HepG2 (cell line): ENCODE data around the gene PARP16. TPM values are rescaled to one million over a fixed set of nuclear protein-coding genes. Genes with fewer than 3 reads are reported as not detected.

Source experiments
- ASH2L ChIP-seq: fragments of 300-600, 200-600 bp; sonication (generic); IDR thresholded peaks from 2 replicates; pipeline ENCODE4 v1.7.0; 2017; ENCODE audit warnings: low read depth, mild to moderate bottlenecking, moderate library complexity, mixed read lengths, low read length; ENCODE audit not compliant: insufficient read length
- ATF5 ChIP-seq: sonication (generic); formaldehyde crosslinking; IDR thresholded peaks from 2 replicates; pipeline ENCODE4 v1.4.0; 2020; ENCODE audit warnings: mild to moderate bottlenecking, low read depth, missing genetic modification reagents
- CREBL2 ChIP-seq: sonication (generic); formaldehyde crosslinking; IDR thresholded peaks from 2 replicates; pipeline ENCODE4 v1.8.1; 2023; ENCODE audit warnings: missing genetic modification reagents, mild to moderate bottlenecking, borderline replicate concordance
- FOXA1 ChIP-seq, 2 experiments: fragments of 450-650 bp in 1 of 2; sonication (generic) in 1 of 2; formaldehyde crosslinking in 1 of 2; IDR thresholded peaks; 2 replicates each; pipeline versions ENCODE4 v1.4.0 to v1.6.1; 2016 to 2020; ENCODE audit warnings: missing genetic modification reagents in 1 of 2
- FUBP1 ChIP-seq: sonication (generic); formaldehyde crosslinking; IDR thresholded peaks from 2 replicates; pipeline ENCODE4 v1.5.1; 2020; ENCODE audit warnings: missing genetic modification reagents, mild to moderate bottlenecking, borderline replicate concordance
- GATAD1 ChIP-seq: IDR thresholded peaks from 2 replicates; pipeline ENCODE4 v1.6.1; 2016; ENCODE audit warnings: missing genetic modification reagents, missing compliant biosample characterization
- HNF4G ChIP-seq, 2 experiments: sonication (generic) in 1 of 2; formaldehyde crosslinking in 1 of 2; IDR thresholded peaks; 2 replicates each; pipeline versions ENCODE4 v1.4.0 to v1.6.1; 2011 to 2020; ENCODE audit warnings: borderline replicate concordance in 2 of 2, low read depth in 2 of 2, mild to moderate bottlenecking in 2 of 2, low read length in 1 of 2, missing genetic modification reagents in 1 of 2, moderate library complexity in 1 of 2
- KLF16 ChIP-seq, 2 experiments: sonication (generic) in 1 of 2; formaldehyde crosslinking in 1 of 2; IDR thresholded peaks; 2 replicates each; pipeline versions ENCODE4 v1.6.1 to v1.8.0; 2016 to 2023; ENCODE audit warnings: missing genetic modification reagents in 2 of 2, missing compliant biosample characterization in 1 of 2
- MIER3 ChIP-seq: IDR thresholded peaks from 2 replicates; pipeline ENCODE4 v1.6.1; 2016; ENCODE audit warnings: missing compliant biosample characterization, borderline replicate concordance
- SAFB2 ChIP-seq: sonication (generic); formaldehyde crosslinking; IDR thresholded peaks from 2 replicates; pipeline ENCODE4 v1.5.1; 2020; ENCODE audit warnings: missing genetic modification reagents, low read depth, mild to moderate bottlenecking, borderline replicate concordance
- SKI ChIP-seq: fragments of 450-650 bp; IDR thresholded peaks from one replicate; pipeline ENCODE4 v1.6.1; 2018; ENCODE audit warnings: mild to moderate bottlenecking; ENCODE audit not compliant: partially characterized antibody
- SNAPC2 ChIP-seq: sonication (generic); formaldehyde crosslinking; IDR thresholded peaks from 2 replicates; pipeline ENCODE4 v1.8.1; 2022; ENCODE audit warnings: mild to moderate bottlenecking, missing genetic modification reagents
- ZNF274 ChIP-seq: sonication (generic); formaldehyde crosslinking; IDR thresholded peaks from 2 replicates; pipeline ENCODE4 v1.5.1; 2020; ENCODE audit warnings: mild to moderate bottlenecking, missing genetic modification reagents
- ZNF34 ChIP-seq: sonication (generic); formaldehyde crosslinking; IDR thresholded peaks from 2 replicates; pipeline ENCODE4 v1.4.0; 2020; ENCODE audit warnings: mild to moderate bottlenecking, missing genetic modification reagents, borderline replicate concordance
- ZNF432 ChIP-seq: sonication (generic); formaldehyde crosslinking; IDR thresholded peaks from 2 replicates; pipeline ENCODE4 v1.5.0; 2020; ENCODE audit warnings: missing genetic modification reagents, mild to moderate bottlenecking, borderline replicate concordance
- ZNF724P ChIP-seq: sonication (generic); formaldehyde crosslinking; IDR thresholded peaks from 2 replicates; pipeline ENCODE4 v1.8.0; 2022; ENCODE audit warnings: missing genetic modification reagents, borderline replicate concordance
- ZNF780A ChIP-seq: sonication (generic); formaldehyde crosslinking; IDR thresholded peaks from 2 replicates; pipeline ENCODE4 v1.8.0; 2022; ENCODE audit warnings: mild to moderate bottlenecking, missing genetic modification reagents, moderate library complexity
- polyA plus RNA-seq, 8 experiments: library from polyadenylated mRNA; depleted of rRNA in 3 of 8; stranded (reverse) in 7 of 8; unstranded in 1 of 8; fragments of >200 nt; fragmentation: Illumina TruSeq in 4 of 8; extraction: Trizol in 4 of 8; gene quantifications; 2 replicates each; pipeline versions ENCODE4 v1.2.1 to v1.2.3, GENCODE V29; 2011 to 2016; ENCODE audit warnings: low read depth in 4 of 8, missing spikeins in 1 of 8, mixed read lengths in 1 of 8; ENCODE audit not compliant: insufficient read depth in 1 of 8
- total RNA-seq, 5 experiments: library from RNA; depleted of rRNA; stranded (reverse); fragments of >200 nt; fragmentation: Illumina TruSeq; extraction: Trizol; gene quantifications; 2 replicates each; pipeline ENCODE4 v1.2.3, GENCODE V29; 2016; ENCODE audit warnings: low read depth in 1 of 5
- TF ChIP-seq, protein P1 (sequence below): sonication (generic); formaldehyde crosslinking; IDR thresholded peaks from 2 replicates; pipeline ENCODE4 v1.5.1; 2020; ENCODE audit warnings: mild to moderate bottlenecking, missing genetic modification reagents, borderline replicate concordance

The PARP16 gene
- total and polyA plus RNA-seq, 2 of the 13 experiments (the other 11 are each of a cell fraction or from before 2014, with no cell fraction given) = 6.8 to 7.6 TPM

- TF ChIP-seq ZNF724P (CRISPR knock-in tag) = no peak
- peak in 1 of 2 experiments; percentile 42; a peak in 1 of 4 replicates for TF ChIP-seq KLF16 (CRISPR knock-in tag; IDR thresholded peaks at IDR 0.05)
- 0 out of 2 replicates have a peak, but pooled peaks have one; percentile 13 for TF ChIP-seq GATAD1 (CRISPR knock-in tag)
- peak; percentile 33 for TF ChIP-seq SKI
- no peak for TF ChIP-seq FUBP1
- TF ChIP-seq SAFB2 (CRISPR knock-in tag) = peak; percentile 39; the same call in 1 of the 2 replicates
- TF ChIP-seq ASH2L = peak; percentile 86
- no peak for TF ChIP-seq FOXA1 (IDR thresholded peaks at IDR 0.05)
- peak; percentile 63 for TF ChIP-seq FOXA1 (CRISPR knock-in tag; IDR thresholded peaks at IDR 0.05)
- TF ChIP-seq ZNF780A (CRISPR knock-in tag) = no peak
- peak; percentile 43; the same call in 1 of the 2 replicates for TF ChIP-seq CREBL2 (CRISPR knock-in tag)
- TF ChIP-seq HNF4G (IDR thresholded peaks at IDR 0.05; ENCODE audit: borderline replicate concordance, low read depth, low read length) = no peak
- TF ChIP-seq HNF4G (CRISPR knock-in tag; IDR thresholded peaks at IDR 0.05; ENCODE audit: borderline replicate concordance, low read depth) = peak; percentile 20; the same call in 1 of the 2 replicates
- TF ChIP-seq, protein P1, sequence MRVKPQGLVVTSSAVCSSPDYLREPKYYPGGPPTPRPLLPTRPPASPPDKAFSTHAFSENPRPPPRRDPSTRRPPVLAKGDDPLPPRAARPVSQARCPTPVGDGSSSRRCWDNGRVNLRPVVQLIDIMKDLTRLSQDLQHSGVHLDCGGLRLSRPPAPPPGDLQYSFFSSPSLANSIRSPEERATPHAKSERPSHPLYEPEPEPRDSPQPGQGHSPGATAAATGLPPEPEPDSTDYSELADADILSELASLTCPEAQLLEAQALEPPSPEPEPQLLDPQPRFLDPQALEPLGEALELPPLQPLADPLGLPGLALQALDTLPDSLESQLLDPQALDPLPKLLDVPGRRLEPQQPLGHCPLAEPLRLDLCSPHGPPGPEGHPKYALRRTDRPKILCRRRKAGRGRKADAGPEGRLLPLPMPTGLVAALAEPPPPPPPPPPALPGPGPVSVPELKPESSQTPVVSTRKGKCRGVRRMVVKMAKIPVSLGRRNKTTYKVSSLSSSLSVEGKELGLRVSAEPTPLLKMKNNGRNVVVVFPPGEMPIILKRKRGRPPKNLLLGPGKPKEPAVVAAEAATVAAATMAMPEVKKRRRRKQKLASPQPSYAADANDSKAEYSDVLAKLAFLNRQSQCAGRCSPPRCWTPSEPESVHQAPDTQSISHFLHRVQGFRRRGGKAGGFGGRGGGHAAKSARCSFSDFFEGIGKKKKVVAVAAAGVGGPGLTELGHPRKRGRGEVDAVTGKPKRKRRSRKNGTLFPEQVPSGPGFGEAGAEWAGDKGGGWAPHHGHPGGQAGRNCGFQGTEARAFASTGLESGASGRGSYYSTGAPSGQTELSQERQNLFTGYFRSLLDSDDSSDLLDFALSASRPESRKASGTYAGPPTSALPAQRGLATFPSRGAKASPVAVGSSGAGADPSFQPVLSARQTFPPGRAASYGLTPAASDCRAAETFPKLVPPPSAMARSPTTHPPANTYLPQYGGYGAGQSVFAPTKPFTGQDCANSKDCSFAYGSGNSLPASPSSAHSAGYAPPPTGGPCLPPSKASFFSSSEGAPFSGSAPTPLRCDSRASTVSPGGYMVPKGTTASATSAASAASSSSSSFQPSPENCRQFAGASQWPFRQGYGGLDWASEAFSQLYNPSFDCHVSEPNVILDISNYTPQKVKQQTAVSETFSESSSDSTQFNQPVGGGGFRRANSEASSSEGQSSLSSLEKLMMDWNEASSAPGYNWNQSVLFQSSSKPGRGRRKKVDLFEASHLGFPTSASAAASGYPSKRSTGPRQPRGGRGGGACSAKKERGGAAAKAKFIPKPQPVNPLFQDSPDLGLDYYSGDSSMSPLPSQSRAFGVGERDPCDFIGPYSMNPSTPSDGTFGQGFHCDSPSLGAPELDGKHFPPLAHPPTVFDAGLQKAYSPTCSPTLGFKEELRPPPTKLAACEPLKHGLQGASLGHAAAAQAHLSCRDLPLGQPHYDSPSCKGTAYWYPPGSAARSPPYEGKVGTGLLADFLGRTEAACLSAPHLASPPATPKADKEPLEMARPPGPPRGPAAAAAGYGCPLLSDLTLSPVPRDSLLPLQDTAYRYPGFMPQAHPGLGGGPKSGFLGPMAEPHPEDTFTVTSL (CRISPR knock-in tag) = 0 out of 2 replicates have a peak, but pooled peaks have one; percentile 20
- no peak for TF ChIP-seq ZNF432 (CRISPR knock-in tag)
- 0 out of 2 replicates have a peak, but pooled peaks have one; percentile 66 for TF ChIP-seq SNAPC2 (CRISPR knock-in tag)
- 0 out of 2 replicates have a peak, but pooled peaks have one; percentile 75 for TF ChIP-seq ZNF274
- TF ChIP-seq ATF5 (CRISPR knock-in tag) = no peak
- TF ChIP-seq ZNF34 (CRISPR knock-in tag) = 0 out of 2 replicates have a peak, but pooled peaks have one; percentile 14
- no peak for TF ChIP-seq MIER3
Measured at GRCh38 chr15:65286069-65286703, 497 bp downstream of the PARP16 start (continued).
